ENCODE data around the gene PLB1.

The PLB1 gene, protein sequence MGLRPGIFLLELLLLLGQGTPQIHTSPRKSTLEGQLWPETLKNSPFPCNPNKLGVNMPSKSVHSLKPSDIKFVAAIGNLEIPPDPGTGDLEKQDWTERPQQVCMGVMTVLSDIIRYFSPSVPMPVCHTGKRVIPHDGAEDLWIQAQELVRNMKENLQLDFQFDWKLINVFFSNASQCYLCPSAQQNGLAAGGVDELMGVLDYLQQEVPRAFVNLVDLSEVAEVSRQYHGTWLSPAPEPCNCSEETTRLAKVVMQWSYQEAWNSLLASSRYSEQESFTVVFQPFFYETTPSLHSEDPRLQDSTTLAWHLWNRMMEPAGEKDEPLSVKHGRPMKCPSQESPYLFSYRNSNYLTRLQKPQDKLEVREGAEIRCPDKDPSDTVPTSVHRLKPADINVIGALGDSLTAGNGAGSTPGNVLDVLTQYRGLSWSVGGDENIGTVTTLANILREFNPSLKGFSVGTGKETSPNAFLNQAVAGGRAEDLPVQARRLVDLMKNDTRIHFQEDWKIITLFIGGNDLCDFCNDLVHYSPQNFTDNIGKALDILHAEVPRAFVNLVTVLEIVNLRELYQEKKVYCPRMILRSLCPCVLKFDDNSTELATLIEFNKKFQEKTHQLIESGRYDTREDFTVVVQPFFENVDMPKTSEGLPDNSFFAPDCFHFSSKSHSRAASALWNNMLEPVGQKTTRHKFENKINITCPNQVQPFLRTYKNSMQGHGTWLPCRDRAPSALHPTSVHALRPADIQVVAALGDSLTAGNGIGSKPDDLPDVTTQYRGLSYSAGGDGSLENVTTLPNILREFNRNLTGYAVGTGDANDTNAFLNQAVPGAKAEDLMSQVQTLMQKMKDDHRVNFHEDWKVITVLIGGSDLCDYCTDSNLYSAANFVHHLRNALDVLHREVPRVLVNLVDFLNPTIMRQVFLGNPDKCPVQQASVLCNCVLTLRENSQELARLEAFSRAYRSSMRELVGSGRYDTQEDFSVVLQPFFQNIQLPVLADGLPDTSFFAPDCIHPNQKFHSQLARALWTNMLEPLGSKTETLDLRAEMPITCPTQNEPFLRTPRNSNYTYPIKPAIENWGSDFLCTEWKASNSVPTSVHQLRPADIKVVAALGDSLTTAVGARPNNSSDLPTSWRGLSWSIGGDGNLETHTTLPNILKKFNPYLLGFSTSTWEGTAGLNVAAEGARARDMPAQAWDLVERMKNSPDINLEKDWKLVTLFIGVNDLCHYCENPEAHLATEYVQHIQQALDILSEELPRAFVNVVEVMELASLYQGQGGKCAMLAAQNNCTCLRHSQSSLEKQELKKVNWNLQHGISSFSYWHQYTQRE (N-terminal part only)

DNA sequence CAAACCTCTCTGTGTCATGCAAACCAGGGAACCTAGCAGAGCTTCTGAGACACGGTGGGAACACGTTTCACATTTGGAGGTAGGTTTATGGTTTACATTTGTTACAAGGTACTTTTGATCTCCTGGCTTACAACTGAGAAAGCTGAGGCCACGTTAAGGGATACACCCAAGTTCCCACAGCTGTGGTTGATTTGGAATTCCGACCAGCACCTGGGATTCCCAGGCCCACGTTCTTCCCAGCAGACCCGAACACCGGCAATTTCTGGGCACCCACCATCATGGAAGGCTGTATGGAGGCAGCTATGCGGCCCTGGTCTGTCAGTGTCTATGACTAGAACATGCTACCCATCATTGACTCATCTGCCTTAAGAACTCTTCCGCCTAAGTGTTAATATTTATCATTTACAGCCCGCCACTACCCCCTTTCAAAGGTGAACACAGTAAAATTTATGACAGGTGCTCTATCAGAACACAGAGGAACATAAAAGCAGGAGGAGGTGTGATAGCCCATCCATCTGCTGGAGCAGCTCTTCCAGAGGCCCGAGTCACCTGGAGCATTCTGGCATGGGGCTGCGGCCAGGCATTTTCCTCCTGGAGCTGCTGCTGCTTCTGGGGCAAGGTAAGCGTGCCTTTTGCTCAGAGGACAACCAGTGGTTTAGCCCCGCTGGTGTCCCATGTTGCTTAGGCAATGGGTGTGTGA, at the start of gene PLB1:
Gene PLB1, plus strand, starts transcription at position 510 of the 700 bp plus-strand sequence. Its CDS starts 55 bp downstream, at position 565.
- no peak for DNase-seq (ENCODE audit: low read depth, low spot score)

DNA sequence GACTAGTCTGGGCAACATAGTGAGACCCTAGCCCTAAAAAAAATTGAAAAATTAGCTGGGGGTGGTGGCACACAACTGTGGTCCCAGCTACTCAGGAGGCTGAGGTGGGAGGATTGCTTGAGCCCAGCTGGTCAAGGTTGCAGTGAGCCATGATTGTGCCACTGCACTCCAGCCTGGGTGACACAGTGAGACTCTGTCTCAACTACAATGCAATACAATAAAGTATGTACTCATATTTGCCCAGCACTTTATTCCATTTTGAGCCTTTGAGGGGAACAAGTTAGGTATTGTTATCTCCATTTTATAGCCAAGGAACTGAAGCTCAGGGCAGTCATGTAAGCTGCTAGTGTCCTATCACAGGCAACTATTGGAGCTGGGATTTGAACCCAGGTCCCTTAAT, 49.3 kb upstream of the PLB1 start:
- DNase-seq (ENCODE audit: low read depth, low spot score), result no peak

DNA sequence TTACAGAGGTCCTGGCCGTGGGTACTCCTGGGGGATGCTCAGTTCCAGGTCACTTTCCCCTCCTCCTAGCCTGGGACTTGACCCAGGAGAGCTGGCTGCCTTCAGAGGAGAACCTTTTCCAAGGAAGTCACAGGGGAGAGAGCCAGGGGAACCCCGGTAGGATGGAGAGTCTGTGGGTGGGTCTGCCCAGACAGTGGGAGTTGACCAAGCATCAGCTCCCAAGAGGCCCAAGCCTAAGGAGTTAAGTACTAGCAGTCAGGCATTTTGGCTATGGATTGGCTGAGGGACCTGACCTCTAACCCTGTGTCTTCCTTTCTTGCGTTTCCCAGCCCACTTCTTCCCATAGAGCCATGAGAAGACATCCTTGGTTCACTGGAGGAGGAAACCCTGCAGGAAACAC, 48.8 kb upstream of the PLB1 start:
- no peak for DNase-seq (ENCODE audit: low read depth, low spot score)

DNA sequence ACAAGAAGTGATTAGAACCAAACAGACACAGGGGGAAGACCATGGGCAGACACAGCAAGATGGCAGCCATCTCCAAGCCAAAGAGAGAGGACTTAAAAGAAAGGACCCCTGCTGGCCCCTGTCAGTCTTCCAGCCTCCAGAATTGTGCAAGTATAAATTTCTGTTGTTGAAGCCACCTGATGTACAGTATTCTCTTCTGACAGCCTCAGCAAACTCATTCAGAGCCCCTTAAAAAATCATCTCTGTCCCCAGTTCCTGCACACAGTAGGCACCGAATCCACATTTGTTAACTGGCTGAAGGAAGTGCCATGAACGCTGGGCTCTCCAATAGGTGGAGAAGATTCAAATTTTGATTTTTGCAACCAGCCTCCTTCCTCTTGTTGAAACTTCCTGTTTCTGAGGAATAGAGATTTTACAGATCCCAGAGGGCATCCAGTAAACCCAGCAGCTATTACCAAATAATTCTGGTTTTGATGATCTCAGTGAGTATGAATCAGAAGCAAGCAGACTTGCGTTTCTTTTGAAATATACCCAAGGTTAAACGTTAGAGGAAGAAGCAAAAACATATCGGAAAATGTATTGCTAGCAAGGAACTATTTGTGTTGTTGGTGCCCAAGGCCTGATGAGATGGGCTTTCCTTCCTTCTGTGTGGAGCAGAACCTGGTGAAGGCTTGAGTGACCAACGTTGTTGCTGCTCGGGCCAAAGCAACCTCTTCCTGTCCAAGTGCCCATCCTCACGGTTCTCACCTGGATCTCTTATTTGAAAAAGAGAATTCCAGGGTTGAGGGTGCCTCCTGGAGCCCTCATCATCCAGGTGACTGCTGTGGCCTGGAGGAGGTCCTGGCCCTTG, 47.7 kb upstream of the PLB1 start:
- no peak for DNase-seq (ENCODE audit: low read depth, low spot score)

DNA sequence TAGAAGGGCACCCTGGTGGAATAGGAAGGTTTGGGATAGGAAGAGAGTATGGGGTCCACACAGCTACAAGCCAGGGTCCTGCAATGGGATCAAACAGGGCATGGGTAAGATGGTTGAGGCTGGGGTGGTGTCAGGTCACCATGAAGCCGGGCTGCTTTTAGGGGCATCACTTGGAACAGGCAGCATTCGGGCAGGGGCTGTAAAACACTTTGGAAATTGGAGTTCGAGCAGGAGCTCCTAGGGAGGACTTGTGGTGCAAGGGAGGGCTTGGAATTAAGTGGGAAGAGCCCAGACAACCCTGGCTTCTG, 47.1 kb upstream of the PLB1 start:
- DNase-seq (ENCODE audit: low read depth, low spot score), result no peak

DNA sequence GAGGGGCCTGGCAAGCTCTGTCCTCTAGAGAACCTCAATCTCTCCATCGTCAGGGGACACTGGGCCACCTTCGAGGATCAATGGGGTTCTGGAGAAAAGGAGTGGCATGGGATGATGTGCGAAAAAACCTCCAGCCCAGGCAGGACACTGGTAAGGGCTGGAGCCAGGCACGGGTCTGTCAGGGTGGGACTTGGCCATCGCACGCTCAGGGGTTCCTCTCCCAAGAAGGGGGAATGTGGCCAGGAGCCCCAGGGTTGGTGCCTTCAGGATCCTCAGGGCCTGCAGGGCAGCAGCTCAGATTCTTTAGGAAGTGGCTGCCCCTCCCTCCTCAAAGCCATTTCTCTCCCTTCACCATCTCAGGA, 46.8 kb upstream of the PLB1 start:
- DNase-seq (ENCODE audit: low read depth, low spot score), result no peak

DNA sequence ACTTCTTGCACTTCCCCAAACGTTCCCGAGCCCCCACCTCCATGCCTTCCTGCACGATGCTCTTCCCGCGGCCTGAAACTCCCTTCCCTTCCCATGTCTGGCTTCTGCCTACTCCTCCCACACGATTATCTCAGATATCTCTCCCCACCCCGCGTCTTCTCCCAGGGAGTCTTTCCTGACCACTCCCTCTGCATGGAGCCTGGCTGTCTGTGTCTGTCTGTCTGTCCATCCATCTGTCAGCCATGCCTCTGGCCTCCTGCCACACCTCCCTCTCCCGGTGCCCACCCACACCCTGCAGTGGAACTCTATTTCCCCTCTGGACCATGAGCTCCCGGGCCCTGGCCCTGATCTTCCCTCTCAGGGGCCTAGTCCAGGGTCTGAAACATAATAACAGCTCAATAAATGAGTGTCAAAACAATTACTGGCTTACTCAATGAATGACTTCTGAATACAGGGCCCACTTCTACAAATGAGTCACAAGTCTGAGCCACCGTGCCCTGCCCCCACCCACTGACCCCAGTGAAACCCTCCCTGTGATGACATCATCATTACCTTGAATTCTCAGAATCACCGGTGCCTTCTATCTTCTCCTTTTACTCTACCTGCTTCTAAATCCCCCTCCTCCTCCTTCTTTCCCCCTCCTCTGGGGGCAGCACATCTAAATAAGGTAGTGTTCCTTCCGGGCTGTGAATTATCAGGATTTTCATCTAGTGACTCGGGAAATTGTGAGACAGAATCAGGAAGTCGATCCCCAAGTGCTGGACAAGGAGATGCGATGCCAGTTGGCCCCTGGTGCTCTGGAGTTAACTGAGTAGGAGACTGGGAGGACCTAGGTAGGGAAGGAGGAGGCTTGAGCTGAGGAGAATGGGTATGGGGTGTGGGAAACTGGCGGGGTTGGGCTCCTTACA, 46.1 kb upstream of the PLB1 start:
- no peak for DNase-seq (ENCODE audit: low read depth, low spot score)

DNA sequence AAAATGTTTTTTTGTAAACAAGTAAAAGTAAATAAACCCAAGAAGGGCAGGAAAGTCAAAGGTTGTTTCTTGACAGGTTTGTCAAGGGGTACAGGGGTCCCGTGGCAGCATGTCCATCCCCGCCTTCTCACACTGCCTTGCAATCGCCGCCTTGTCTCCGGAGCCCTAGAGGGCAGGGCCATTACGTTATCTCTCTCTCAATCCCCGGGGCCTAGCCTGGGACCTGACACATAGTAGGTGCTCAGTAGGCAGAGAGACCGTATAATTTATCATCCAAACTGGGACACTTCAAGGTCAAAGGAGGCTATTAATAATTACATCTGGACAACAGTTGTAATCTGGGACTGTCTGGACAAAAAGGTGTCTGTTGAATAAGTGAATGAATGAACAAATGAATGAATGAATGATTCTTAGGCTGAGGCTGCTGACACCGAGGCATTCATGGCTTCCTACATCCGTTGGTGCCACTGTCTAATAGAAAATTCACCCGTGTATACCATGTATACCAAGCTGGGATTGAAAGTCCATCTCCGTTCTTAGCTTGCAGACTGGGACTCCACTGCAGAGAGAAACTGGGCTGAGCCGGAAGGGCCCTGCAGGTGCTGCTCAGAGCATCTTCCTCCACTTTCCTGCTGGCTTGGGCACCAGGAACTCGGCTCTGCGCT, 44.8 kb upstream of the PLB1 start:
- no peak for DNase-seq (ENCODE audit: low read depth, low spot score)

DNA sequence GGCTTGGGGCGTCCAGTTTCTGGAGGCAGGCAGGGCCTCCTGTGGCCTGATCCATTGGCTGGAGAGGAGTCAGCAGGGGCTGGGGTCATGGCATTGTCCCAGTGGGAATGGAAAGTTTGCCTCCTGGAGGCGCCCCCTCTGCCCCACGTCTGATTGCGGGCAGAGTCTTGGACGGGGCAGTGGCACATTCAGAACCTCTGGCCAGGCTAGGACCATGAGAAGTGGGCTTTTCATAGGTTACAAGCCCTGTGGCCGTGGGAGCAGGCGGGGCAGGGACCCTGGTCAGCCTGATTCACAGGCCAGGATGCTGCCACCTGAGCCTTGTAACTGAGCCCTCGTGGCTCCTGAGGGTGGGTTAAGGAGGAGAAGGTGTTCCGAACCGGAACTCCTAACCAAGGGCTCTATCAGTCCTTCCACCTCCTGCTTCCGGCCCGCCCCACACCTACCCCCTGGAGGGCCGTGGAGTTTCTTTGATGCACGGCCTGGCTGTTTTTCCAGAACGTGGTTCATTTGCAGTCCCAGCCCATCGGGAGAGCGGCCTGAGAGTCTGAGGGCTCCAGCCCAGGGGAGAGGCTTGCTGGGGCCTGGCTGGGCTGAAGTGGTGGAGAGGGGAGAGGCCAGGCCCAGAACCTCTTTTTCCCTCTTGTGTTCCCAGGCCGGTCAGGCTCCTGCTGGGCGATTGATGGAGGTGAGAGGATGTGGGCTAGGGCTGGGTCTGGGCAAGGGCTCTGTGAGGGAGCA, 43.9 kb upstream of the PLB1 start:
- DNase-seq (ENCODE audit: low read depth, low spot score), result no peak

DNA sequence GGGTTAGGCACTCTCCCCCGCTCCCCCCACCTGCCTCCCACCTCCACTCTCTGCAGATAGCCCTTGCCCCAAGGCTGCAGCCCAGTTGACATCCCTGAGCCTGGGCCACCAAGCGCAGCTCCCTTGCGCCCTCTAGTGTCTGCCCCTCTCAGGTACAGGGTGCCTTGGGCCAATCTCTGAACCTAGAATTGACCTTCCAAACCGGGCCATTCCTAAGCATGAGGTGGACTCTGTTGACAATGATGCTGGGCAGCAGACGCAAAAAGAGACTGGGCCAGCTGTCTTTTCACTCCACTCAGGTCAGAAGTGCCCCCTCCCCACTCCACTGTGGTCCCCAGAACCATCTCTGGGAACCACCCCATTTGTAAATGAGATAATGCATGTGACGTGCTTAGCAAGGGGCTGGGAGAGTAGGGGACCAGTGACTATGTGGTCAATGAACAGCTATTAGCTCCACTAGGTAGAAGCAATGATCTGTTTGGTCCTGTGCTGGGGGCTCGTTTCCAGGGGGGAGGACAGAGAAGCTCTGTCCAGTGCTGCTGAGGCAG, 43.3 kb upstream of the PLB1 start:
- no peak for DNase-seq (ENCODE audit: low read depth, low spot score)

DNA sequence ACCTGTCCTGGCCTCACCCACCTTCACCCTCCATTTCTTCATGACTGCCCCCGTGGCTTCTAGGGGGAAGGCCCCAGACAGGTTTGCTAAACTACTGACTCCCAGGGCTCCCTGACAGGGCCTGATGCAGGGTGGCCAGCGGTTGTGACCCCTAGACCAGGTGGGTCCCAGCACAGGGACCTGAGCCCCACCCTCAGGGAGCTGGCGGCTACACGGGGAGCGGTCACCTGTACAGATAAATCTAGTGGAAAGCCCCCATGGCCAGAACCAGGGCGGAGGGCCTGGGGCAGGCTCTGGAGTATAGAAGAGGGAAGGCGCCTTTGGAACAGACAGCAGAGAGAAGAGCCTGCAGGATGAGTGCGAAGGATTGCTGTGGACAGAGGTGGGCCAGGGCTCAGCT, 42.5 kb upstream of the PLB1 start:
- DNase-seq (ENCODE audit: low read depth, low spot score), result no peak

DNA sequence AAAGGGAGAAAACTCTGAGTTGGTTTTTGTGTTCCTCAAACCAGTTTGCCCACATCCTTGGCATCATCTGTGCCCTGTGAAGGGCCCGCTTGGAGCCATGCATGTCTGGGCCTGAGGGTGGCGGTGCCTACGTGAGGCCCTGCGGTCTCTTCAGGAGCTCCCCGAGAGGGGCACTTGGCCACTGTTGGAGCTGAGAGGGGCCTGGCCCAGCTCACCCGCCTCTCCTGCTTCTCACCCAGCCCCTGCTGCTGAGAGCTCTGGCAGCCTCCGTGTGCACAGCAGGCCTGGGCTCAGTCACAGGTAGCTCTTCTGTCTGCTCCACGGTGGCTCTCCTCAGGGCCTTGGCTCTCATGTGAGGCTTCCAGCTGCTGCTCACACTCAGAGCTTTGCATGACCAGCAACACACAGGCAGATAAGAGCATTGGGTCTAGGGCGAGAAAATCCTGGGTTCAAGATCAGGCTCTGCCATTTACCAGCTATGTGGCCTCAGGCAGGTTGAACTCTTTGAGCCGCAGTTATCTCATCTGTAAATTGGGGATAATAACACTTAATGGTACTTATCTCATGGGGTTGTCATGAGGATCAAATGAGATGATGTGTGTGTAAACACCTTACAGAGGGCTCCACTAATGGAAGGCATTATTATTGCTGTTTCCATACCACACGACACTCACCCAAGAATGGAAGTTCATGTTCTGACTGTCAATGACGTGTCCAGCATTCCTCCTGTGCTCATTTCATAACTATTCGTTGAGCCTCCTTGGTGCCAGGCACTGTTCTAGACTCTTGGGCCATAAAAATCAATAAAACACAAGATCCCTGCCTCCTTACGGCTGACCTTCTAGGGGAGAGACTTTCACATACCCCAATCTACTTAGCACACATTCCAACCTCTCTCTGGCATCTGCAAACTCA, 41.6 kb upstream of the PLB1 start:
- no peak for DNase-seq (ENCODE audit: low read depth, low spot score)

DNA sequence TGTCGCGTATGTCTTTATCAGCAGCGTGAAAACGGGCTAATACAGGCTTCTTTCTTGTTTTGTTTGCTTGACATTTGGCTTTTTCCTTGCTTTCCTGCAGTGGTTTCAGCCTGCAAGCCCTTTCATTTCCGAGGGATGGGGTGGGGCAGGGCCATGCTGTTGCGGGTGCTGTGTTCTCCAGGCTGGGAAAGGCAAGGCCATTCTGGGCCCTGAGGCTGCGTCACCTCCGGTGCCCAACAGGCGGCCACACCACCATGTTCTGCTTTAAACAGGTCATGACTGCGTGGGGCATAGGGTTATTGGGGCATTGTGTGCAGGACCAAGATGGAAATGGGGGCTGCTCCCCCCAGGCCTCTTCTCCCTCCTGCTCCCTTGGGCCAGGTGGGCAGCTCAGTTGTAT, 38.6 kb upstream of the PLB1 start:
- DNase-seq (ENCODE audit: low read depth, low spot score), result no peak

DNA sequence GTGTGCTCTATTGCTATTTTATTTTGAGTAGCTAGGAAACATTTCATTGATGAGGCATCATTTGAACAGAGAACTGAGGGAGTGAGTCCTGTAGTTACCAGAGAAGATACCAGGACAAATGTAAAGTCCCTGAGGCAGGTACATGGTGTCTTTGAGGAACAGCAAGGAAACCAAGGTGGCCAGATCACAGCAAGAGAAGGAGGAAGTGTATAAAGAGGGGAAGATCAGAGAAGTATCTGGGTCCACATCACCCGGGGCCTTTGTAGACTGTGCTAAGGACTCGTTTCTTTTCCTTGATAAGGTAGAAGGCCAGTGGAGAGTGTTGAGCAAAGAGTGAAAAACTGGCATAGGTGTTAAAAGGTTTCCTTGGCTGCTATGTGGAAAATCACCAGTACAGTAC, 34.8 kb upstream of the PLB1 start:
- no peak for DNase-seq (ENCODE audit: low read depth, low spot score)

DNA sequence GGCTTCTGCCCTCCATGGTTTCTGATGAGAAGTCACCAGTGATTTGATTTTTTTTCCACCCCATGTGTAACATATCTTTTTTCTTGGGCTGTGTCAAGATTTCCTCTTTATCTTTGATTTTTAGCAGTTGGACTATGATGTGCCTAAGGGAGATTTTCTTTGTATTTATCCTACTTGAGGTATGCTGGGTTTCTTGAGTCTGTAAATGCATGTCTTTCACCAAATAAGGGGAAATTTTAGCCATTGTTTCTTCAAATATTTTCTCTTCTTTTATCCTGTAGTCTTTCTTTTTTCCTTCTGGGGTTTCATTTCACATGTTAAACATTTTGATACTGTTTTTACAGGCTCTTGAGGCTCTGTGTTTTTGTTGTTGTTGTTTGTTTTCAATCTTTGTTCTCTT, 33.7 kb upstream of the PLB1 start:
- DNase-seq (ENCODE audit: low read depth, low spot score), result no peak

DNA sequence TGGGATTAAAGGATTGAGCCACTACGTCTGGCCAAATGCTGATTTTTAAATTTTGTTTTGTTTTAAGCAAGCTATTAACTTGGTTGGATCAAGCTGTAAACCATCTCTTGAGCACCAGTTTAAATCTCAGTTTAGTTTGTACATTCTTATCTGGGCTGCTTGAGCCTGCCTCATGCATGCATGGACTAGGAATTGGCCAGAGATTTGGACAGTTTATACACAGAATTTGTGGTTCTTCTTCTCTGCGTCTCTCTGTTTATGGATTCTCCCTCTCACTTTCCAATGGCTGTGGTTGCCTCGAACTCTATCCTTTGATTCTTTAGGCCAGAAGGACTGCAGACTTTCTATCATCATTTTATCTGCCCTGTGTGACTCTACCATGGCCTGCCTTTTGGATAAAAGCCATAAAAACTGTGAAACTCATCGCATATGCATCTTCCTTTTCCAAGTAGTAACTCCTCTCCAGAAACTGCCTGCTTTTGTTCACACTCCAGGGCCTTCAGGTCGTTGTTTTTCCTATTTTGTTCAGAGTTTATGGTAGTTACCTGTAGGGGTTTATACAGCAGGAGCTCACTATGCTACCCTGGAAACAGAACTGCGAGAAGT, 32.5 kb upstream of the PLB1 start:
- DNase-seq (ENCODE audit: low read depth, low spot score), result no peak

DNA sequence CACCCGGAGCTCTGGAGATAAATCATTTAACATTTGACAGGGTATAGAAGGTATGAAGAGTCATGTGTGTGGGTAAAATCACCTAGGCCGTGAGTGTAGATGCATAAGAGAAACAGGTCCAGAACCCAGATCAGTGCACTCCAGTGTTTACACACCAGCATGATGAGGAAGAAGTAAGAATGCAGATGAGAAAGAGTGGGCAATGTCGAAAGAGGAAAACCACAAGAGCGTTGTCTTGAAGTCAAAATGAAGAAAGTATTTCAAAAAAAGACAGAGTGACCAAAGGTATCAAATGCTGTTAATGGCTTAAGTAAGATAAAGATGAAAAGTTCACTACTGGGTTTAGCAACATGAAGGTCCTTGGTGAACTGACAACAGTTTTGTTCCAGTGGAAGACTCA, 32.0 kb upstream of the PLB1 start:
- DNase-seq (ENCODE audit: low read depth, low spot score), result no peak
